Amniotic epithelial cell (primary cell): ENCODE measurements around the gene RASSF7.

Source experiments
- DNase-seq: peaks from one replicate; pipeline ENCODE4 v3.0.0-alpha.2; 2010; ENCODE audit warnings: low read depth

RASSF7 gene

DNA sequence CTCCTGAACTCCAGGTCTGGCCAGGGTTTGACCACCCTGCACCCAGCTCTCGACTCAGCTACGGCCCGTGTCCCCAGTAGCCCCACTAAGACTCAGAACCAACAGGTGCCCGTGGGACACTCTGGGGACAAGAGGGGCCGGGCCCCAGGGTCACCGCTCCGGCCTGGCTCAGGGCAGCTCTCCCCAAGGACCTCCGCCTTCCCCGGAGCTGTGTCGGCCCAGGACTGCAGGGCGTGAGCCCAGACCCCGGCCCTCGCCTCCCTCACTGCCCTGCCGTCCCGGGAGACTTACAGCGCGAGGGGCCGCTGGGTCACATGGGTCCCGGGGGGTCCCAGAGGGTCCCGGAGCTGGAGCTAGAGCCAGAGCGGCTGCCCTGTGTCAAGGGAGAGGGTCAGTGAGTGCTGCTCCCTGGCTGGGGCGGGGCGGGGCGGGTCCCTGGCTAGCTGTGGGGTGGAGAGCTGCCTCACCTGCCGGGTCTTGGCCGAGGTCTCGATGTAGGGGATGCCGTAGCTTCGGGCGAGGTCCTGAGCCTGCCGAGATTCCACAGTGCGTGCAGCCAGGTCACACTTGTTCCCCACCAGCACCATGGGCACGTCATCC lies 27.7 kb upstream of the RASSF7 start:
- no peak for DNase-seq

DNA sequence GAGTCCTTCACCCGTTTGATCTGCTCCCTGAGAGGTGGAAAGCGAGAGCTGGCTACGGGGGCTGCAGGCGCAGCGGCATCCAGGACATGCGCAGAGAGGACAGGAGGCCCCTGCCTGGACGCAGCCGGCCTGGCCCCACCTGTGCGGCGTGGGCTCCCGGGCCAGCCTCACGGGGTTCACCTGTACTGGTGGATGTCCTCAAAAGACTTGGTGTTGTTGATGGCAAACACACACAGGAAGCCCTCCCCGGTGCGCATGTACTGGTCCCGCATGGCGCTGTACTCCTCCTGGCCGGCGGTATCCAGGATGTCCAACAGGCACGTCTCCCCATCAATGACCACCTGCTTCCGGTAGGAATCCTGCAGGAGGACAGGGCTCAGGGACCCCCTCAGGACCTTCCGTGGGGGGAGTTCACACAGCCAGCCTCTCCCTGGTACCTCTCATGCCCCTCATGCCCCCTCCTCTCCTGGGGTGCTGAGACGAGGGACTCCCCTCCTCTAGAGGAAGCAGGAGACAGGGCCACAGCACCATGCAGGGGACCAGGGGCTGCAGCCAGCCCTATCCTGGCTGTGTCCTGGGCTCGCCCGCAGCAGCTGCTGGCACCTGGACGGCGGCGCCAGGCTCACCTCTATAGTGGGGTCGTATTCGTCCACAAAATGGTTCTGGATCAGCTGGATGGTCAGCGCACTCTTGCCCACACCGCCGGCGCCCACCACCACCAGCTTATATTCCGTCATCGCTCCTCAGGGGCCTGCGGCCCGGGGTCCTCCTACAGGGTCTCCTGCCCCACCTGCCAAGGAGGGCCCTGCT lies 27.0 kb upstream of the RASSF7 start:
- DNase-seq = no peak

DNA sequence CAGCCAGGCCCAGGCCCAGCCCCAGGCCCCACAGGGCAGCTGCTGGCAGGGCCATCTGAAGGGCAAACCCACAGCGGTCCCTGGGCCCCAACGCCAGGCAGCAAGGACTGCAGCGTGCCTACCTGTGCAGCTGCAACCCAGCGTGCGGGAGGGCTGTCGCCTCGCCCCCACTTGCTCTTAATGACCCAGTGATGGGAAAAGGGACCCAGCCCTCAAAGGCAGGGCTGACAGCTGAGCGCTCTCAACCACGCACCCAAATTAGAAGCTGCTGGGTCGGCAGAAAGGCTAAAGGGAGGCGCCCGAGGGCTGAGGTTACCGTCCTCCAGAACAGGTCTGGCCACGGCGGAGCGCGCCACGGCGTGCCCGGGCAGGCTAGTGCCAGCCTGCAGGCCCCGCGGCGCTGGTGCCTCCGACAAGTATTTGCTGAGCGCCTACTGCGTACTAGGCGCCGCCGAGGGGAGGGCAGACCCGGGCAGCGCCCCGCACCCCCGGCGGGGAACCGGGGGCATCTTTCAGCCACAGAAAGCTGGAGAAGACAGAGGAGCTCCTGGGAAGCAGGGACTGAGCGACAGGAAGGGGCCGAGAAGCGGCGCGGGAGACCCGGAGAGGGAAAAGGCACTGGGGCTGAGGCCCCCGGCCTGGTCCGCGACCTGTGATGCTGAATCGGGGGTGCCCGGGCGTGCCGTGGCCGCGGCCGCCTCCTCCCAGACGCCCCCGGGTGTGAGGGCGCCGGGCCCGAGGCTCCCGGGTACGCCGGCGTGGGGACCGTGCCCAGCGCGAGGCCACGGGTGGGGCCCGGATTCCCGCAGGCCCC lies 26.2 kb upstream of the RASSF7 start:
- DNase-seq = peak; percentile 11

DNA sequence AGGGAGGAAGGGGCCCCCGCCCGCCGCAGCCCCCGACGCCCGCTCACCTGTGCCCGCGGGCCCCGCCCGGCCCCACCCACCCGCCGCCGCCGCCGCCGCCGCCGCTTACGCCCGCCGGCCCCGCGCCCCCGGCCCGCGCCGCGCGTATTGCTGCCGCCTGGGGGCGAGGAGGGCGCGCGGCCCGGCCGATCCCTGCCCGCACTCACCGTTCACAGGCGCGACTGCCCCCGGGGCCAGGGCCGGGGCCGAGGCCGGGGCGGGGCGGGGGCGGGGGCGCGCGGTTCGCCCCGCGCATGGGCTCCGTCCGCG lies 25.6 kb upstream of the RASSF7 start:
- no peak for DNase-seq

DNA sequence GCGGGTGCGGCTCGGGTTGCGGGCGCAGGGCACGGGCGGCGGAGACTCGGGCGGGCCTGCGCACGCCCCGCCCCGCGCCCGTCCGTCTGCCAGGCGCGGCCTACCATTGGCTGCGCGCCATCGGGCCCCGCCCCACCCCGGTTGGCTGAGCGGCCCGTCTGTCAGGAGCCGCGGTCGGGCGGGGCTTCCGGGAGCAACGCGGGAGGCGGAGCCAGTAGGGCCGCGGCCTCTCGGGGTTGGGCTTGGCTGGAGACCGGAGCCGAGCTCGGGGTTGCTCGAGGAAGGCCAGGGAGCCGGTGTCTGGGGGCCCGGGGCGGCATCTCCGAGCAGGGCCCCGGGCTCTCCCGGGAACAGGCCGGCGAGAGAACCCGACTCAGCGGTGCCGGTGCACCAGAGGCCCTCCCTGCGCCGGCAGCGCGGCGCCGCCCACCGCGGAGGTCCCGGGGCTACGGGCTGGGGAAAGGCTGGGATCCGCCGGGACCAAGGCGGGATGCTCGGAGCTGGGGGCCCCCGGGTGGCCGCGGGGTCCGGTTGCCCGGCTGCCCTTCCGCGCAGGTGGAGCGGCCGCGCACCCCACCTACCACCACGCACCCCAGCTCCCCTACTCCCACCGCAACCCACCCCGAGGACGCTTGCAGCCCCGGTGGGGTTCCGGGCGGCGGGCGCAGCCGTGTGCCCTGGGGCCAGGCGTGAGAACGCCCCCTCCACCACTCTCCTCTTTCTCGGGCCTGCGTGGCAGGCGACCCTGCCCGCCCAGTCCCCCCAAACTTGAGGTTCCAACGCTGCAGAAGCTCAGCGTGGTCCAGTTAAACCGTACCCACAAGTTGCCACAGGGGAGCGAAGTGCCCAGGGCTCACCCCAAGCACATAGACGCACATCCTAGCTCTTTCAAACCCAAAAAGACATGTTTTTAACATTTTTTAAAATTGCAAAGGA lies 25.0 kb upstream of the RASSF7 start, which contains the start of gene HRAS:
TSS of gene HRAS (minus strand) at position 58 of the 936 bp plus-strand sequence.
- DNase-seq = peak; percentile 85

DNA sequence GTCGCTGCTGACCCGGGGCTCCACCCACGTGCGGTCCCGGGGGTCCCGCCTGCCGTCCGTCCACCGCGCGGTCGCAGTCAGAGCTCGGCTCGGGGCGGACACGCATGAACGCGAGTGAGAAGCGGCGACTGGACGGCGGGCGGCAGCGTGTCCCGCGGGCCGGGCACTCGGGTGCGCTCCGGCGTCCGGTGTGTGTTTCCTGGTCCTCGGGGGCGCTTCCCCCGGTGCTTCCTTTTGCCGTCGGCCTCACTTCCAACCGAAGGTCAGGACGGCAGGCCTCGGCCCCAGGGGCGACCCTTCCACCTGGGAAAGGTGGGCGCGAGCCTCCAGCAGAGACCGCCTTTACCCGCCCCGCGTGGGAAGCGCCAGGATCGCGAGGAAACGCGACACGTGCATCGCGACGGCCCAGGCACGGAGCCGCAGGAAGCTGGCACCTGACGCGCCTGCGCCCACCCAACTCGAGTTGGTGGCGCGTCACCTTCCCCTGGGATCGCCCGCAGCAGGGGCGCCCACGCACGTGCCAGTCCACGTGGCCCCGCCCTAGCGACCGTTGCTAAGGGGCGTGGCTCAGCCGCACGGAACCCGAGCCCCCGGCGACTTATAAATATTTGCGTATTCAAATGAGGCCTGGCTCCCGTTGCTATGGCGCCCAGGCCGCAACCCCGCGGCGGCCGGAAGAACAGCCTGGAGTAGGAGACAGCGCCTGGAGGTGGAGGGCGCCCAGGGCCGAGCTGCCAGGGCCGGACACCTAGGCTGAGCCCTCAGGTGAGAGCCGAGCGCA lies 23.7 kb upstream of the RASSF7 start, which contains the start of gene LRRC56:
TSS of gene LRRC56 (plus strand) at position 687 of the 781 bp plus-strand sequence. CDS start 3,158 bp downstream, outside the sequence.
- peak; percentile 76 for DNase-seq

DNA sequence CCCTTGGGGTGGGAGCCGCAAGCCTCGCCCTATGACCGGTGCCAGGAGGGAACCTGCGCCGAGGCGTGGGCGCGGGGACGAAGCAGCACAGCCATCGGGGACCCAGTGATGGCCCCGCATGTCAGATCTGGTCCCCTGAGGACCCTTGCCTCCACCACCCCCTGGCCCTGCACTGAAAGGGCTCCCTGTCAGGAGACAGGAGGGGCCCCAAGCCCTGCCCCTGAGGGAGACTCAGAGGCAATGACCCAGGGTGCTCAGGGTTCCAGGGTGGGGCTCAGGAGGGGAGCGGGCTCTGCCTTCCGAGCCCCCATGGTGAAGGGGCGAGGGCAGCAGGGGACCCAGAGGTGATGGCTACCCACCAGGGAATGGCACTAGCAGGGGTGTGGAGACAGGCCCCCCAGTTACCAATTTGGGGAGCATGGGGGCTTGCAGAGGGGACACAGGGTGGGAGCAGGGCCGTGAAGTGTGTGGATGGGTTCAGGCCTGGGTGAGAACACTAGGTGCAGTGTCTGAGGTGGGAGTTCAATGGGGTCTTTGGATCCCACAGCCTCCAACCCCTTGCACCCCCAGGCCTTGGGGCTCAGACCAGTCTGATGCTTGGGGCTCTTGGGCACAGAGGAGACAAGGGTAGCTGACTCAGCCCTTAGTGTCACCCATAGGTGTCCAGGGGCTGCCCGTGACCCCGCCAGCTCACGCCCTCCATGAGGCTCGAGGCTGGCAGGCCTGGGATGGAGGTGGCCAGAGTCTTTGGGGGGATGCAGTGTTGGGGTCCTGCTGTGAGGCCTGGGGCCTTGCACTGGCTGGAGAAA lies 22.9 kb upstream of the RASSF7 start:
- no peak for DNase-seq

DNA sequence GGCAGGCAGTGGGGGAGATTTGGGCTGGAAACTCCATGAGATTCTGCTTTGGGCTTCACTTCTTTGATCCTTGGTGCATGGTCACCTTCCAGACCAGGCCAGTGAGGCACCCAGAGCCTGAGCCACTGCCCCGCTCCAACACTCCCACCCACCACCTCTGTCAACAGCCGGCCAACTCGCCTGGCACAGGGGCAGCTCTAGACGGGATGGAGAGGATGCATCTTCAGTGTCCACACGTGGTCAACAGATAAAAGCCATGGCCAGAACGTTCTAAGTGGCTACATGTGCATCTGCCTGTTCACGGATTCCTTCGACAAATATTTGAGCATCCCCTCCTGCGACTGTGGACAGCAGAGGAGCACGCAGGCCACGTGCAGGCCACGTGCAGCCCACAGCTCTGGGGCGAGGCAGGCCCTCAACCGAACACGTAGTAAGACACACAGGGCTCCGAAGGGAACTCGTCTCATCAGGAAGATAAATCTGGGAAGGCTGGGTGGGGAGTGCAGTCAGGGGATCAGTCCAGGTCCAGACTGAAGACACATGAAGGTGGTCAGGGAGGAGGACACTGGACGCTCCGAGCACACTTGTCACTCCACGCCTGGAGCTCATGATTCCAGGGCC lies 22.2 kb upstream of the RASSF7 start:
- no peak for DNase-seq

DNA sequence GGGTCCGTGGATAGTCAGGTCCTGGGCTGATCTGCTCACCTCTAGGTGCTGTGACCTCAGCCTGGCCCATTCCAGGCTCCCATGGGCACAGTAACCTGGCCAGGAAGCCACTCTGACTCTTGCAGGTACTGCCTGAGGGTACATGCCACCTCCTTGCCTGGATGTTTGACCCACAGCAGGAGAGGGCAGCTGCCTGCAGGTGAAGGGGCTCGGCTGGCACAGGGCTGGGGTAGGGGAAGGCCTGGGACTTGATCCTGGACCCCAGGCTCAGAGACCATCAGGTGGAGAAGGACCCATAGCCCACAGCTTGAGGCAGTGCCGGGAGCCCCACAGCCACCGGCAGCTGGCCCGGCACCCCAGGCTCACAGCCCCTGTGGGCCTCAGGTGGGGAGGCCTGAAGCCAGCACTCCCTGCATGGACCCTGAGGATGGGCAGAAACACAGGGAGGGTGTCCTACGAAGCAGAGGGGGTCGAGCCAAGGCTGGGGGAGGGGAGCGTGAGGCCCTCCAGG lies 20.7 kb upstream of the RASSF7 start:
- DNase-seq = no peak

DNA sequence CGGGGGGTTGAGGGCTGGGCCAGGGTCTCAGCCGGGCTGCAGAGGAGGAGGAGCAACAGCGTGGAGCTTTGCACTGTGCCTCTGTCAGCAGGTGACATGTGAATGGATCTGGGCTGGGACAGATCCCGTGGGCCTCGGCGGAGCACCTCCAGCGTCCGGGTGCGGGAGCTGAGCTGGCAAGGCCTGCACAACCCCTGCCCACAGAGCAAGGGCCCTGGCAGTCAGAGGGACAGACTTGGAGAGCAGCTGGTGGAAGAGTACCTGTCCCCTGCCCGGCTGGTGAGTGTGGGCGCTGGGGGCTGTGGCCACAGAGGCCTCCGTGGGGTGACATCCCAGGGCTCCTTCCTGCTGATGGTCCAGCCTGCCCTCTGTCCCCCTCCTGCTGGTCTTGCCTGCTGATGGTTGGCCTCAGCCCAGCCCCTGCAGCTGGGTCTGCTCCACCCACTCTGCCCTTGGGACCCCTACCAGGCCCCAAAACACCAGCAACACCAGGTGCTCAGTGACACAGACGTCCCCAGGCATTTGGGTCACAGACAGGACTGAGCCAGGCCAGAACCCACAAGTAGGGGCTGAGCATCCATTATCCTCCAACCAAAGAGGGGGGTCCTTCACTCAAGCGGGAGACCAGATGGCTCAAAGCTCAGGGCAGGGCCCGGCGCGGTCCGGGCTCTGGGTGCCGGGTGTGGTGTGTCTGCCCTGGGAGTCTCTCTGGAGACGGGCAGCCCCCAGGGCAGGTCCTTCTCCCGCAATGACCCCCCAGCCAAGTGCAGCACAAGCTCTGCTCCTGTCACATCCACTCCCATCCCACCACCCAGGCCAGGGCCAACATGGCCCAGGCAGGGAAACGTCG lies 20.0 kb upstream of the RASSF7 start:
- DNase-seq = no peak

DNA sequence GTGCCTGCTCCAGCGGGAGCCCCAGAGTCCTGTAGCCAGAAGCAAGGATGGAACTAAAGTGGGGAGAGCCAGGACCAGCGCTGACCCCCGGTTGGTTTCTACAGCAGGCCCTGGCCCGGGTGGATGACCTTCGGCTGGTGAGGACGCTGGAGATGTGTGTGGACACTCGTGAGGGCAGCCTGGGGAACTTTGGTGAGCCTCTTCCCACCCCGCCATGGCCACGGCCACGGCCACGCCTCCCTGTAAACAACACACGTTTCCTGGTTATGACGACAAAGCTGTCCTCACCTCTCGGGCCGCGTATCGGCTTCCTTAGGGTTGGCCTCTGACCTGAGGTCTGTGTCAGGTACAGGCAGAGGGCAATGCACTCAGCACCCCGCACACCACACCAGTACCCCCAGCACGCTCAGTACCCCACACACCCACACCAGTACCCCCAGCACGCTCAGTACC lies 19.3 kb upstream of the RASSF7 start:
- DNase-seq = no peak

DNA sequence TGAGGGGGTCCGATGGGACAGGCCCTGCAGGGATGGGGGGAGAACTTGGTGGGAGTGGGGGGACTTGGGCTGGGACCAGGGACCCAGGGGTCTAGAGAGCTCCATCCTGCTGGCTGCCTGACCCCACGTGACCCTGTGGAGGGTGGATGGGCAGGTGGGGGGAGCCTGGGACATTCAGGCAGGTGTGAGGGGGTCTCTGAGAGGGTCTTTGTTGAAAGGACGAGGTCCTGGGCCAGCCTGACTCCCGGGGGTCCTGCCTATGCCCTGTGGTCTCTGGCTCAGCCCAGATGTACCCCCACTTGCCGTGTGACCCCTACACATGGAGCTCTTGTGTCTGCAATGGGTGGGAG lies 16.0 kb upstream of the RASSF7 start:
- no peak for DNase-seq

DNA sequence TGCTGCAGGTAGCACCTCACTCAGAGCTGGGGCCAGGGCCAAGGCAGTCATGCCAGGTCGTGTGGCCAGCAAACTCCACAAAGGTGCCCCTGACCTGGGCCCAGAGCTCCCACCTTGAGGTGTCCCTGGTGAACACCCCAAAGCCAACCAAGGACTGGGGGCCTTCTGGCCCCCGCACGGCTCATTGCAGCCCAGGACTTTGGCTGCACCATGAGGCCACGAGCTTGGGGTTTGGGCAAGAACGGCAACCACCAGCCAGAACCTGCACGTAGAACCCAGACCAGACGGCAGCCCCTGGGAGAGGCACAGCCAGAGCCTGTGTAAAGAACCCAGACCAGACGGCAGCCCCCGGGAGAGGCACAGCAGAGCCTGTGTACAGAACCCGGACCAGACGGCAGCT lies 15.6 kb upstream of the RASSF7 start:
- no peak for DNase-seq

DNA sequence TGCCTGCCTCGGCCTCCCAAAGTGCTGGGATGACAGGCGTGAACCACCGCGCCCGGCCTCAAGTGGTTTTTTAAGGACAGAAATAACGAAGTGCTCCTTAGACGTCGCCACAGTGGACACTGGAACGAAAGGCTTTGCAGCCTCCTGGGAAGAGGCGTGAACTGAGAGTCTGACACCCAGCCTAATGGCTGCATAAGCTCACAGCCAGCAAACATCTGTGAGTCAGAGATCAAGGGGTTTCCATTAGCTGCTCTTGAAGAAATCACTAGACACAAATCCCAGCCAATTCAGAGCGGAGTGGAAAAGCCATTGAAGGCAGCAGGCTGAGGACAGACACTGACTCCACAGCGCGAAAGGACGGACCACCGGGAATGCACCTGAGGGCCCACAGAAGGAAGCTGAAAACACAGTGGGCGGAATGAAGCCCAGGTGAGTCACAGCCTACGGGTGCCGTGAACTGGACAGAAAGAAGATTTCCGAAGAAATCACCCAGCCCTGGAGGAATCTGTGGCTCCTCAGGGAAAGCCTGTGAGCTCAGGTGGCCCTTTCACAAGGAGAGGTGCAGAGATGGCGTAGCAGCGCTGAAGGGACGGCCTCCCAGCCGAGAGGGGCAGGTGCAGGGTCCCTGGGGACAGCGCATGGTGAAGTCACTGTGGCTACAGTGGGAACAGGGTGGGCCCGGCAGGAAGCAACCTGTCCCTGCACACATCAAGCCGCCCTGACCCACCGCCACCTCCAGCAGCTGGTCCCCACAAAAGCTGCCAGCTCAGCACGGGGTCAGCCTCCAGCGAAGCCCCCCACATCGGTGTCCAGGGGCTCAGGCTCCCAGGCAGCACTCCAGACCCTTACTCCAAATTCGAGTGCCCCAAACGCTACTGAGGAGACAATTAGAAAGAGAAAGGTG lies 11.8 kb upstream of the RASSF7 start:
- peak; percentile 16 for DNase-seq

DNA sequence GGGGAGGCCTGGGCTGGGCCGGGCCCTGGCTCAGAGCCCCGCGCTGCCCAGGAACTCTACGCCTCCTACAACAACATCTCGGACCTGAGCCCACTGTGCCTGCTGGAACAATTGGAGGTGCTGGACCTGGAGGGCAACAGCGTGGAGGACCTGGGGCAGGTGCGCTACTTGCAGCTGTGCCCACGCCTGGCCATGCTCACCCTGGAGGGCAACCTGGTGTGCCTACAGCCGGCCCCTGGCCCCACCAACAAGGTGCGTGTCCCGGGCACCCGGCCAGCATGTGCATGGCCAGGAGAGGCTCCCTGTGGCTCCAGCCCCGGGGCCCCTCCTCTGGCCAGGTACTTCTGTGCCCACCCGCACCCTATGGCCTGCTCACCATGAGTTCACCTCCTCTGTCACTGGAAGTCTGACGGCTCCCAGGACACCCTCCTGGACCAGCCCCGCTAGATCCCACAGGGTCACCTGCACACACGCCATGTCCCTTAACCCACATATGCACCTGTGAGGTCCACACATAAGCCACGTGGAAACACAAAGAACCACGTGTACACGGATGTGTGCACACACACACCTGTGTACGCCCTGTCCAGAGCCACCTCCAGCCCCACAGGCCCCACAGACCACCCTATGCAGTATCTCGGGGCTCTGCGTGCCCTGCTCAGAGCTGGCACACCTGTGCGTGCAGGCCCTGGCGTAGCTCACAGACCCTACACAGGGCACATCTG lies 10.6 kb upstream of the RASSF7 start:
- DNase-seq = no peak

DNA sequence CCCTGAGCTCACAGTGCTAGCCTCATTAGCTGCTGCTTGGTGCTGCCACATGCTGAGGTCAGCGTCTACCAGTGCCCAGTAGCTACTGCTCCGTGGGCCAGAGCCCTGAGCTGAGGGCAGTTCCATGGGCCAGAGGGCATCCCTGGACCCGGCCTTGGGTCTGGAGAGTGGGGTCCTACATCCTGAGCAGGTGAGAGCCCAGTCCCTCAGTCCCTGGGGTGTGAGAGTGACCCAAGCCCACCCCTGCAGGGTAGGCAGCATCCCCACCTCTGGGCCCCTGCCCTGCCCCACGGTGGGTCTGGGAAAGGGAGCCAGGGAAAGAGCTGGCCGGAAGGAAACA lies 10.1 kb upstream of the RASSF7 start:
- DNase-seq = no peak

DNA sequence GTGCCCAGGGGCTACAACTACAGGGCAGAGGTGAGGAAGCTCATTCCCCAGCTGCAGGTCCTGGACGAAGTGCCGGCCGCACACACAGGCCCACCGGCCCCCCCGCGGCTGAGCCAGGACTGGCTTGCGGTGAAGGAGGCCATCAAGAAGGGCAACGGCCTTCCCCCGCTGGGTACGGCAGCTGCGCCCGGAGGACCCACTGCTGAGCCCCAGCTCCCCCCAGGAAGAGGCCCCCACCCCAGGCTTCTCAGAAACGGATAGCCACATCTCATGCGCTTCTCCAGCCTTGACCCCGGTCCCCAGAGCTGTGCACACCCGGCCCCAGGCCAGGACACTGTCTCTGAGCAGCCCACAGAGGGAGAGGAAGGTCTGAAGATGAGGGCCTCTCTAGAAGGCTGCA lies 9.6 kb upstream of the RASSF7 start:
- no peak for DNase-seq
